SU-DHL-6 (cell line): Measurements from ENCODE around the gene RABEP2.

Source experiments
- CTCF ChIP-seq: fragments of 200-600 bp; sonication (generic); IDR thresholded peaks from one replicate; pipeline ENCODE4 v1.5.1; 2017; ENCODE audit warnings: antibody characterized with exemption, mild to moderate bottlenecking, low read length, moderate library complexity; ENCODE audit not compliant: insufficient read depth, poor library complexity, severe bottlenecking
- EZH2phosphoT487 ChIP-seq: fragments of 200-600 bp; sonication (generic), shearing (Covaris generic); conservative IDR thresholded peaks from 2 replicates; pipeline ENCODE4 v1.6.1; 2018; ENCODE audit warnings: mild to moderate bottlenecking, antibody characterized with exemption, low read length, moderate library complexity, mixed read lengths

DNA sequence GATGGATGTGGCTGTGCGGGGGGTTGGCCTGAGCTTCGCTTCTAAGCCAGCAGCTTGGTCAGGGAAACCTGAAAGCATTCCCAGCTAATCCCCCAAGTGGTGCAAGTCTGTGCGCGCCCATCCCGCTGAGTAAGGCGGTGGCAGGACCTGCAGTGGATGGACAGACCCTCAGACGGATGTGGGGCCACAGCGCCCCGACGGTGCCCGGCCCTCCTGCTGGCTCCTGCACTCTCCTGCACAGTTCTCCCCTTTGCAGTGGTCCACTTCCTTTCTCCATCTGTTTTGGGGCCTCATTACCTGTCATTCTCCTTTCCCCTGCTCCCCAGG is 44.5 kb downstream of the RABEP2 start:
- no peak for TF ChIP-seq CTCF
- TF ChIP-seq EZH2phosphoT487, result no peak
